GM21367 (cell line): ENCODE results near the gene SSBP3.
"Not testable (repeated sequence)": the region's sequence is repeated elsewhere in the genome, so short reads cannot be mapped to it uniquely, and the experiment has no call there.

Experiments used
- ATAC-seq: cut with Tn5 transposase; IDR thresholded peaks from one replicate; pipeline ENCODE4 v1.9.1; 2021; ENCODE audit not compliant: unreplicated experiment

Gene SSBP3

DNA sequence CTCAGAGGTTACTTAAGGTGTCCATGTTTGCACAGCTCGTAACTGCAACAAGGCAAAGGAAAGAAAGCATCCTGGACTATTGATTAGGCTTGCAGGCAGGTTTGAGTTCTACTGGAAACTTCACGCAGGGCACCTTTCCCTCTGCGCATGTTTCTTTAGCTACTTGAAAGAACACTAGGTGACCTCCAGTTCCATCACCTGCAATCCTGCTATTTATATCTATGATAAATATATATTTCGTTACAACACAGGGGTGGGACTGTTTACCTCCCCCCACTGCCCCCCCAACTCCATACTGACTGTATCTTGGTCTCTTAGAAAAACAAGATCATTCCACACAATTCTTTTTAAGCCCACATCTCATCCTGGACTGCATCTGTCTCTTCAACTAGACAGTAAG lies 12.1 kb downstream of the SSBP3 start:
- ATAC-seq, result no peak

DNA sequence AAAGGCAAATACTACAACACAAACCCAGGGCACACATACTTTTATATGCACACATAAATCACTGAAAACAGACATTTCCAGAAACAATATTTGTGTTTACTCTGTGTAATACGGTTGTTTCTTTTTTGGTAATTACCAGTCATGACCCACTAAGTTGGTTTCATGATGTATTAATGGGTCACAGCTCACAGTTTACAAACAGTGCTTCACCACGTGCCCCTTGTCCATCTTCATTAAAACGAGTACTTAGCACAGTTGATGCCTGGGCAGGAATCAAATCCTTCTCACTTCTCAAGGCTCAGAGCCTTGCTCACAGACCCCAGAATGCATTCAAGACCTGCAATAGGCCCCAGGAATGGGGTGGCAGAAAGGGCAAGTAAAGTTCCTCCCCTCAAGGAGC lies 13.8 kb downstream of the SSBP3 start:
- no peak for ATAC-seq

DNA sequence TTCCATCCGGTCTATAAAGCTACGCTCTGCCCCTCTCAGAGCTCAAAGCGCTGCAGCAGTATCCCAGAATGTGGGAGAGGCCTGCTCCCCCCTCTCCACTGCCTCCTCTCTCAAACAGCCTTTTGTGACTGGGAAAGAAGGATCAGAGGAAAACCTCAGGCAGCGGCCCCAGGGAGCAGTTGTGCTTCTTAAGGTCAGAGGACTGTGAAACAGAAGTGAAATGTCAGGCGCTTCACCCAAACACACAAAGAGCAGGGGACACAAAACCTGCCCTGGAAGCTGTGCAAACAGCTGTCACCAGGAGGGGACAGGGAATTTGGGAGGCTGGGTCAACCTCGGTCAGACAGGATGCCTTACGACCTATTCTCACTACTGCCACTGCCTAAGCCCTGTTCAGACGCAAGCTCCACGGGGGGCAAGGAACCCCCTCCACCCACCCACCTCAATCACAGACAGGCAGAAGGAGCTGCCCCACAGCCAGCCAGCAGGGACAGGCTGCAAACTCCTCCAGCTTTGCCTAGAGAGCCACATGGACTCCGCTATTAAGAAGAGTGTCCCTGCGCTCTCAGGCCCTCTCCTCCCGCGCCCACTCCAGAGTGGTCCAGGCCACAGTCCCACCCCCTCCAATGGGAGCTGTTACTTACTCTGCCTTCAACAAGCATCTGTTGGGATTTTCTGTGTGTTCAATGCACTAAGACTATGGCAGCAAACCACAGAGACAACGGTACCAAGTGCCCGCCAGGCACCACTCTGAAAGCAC lies 14.6 kb downstream of the SSBP3 start:
- no peak for ATAC-seq

DNA sequence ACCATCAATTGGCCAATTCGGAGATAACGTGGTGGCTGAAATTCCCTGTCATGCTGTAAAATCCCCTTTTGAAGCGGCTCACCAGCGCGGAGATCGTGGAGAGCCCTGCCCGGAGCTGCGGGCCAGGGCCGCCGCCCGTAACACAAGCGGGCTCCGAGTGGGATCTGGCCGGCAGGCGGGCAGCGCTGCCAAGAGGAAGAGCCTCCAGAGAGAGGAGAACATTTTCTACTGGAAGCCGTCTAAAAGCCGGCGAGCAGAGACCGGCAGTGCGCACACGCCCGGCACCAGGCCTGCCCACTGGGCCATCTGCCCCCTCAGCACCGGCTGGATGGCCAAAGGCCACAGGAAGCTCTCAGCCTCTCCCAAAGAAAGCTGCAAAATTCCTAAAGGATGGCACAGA lies 15.5 kb downstream of the SSBP3 start:
- ATAC-seq, result no peak

DNA sequence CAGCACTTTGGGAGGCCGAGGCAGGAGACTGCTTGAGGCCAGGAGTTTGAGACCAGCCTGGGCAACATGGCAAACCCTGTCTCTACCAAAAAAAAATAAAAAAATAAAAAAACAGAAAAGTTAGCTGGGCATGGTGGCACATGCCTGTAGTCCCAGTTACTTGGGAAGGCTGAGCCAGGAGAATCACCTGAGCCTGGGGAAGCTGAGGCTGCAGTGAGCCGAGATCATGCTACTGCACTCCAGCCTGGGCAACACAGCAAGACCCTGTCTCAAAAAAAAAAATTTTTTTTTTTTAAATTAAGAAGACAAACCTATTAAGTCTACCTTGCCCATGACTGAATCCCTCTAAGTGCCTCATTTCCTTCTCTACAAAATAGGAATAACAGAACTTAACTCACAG lies 16.6 kb downstream of the SSBP3 start:
- not testable (repeated sequence) for ATAC-seq

DNA sequence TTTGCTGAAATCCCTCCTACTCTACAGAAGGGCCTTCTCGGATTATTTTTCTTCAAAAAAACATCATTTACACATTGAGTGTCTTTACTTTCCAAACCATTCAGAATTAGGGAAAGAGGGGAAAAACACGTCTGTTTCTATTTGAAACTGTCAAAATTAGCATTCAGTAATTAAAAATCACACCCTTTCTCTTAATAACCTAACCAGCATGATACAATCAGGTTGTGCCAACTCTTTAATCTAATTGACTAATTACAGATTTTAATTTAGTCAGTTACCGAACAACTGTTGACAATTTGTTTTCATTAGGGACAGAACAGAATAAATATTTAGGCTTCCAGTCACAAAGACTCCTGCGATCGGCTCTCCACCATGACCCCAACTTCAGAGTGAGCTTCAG lies 18.8 kb downstream of the SSBP3 start:
- no peak for ATAC-seq

DNA sequence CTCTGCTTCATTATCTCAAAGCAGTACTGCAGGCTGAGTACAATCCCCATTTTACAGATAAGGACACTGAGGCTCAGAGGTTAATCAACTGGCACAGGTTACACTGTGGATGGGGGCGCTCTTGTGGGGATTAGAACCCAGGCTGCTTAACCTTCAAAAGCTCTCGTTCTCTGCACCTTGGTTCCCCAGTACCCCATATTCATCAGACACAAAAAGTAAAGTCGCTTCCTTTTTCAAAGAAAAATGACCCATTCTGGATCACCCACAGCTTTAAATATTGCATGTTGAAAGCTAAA lies 20.5 kb downstream of the SSBP3 start:
- ATAC-seq, result no peak

DNA sequence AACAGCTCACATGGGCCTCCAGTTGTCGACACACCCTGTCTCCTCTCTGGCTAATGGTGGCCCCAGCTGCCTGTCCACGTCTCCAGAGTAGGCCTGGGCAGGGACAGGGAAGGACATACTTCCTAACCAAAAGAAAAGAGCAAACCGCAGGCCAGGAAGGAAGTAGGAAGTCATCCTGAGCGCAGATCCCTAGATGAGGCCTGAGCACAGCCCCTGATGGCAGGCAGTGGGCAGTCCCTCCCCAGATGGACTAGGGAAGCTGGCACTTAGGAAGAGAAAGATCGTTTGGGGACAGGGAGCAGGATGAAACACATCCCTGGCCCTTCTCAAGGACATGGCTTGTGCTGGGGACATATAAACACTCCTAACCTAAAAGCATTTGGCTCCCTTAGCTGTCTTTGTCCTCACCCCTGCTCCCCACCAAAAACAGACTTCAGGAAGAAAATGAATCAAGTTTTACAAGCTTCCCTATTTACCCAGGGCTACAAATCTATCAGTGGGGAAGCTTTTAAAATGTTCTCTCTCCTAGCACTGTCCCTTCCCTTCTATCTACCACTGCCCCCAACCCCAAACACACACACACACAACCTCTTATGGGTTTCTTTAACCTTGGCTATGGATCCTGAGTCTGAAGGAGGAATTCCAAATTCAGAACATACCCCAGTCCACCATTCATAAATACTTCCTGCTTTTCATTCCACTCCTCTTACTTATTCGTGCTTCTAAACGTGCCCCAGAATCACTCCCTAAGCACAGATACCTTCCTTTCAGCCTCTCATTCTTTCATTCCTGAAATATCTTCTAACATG lies 21.1 kb downstream of the SSBP3 start:
- no peak for ATAC-seq

DNA sequence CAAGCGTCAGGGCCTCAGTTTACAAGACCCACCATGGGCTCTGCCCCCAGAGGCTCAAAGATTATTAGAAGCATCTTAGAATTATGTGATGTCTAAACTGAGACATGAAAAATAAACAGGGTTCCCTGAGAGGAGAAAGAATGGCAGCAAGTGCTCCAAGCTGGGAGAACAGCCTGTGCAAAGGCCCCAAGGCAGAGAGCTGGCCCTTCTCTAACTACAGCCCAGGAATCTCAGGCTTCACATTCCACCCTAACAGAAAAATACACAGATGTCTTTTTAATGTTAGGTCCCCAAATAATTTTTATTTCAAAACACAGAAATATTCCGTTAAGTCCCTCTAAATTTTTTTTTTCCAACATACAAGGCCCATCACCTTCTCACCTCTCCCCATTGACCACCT lies 21.7 kb downstream of the SSBP3 start:
- no peak for ATAC-seq

DNA sequence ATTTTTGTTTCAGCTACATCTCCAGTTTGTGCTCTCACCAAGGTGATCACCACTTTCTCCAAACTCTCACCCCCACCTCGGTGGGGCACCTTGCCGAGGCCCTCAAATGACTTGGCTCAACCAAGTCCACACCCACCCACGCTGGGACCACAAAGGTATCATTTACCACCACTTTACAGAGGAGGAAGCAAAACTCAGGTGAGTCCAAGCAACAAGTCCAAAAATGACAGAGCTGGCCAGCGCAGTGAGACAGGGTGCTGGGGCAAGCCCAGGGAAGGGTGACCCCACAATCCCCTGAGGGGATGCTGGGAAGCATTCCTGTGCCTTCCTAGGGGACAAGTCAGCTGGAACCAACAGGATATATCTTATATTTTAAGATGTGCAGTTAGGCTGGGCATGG lies 24.7 kb downstream of the SSBP3 start:
- no peak for ATAC-seq

DNA sequence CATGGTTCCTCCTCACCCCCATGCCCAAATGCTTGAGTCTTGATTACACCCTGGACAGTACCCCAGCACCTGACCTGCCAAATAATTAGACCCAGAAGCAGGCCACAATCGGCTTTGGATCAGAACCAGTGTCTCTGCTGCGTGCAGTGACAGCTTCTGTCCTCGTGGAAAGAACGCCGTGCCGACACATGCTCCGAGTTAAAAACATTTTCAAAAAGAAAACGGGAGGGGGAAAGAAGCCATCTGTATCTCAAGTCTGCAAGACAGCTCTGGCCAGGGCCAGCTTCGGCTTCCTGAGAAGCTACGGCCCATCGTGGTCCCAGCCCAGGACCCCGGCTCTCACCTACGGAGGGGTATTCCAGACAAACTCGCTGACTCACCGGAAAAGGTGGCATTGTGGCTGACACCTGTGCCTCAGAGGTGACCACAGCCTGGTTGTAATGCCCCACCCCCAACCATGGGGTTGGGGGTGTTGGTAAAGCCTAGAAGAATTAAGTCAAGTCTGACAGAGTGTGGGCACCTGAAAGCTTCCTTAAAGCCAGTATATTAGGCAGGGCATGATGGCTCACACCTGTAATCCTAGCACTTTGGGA lies 25.8 kb downstream of the SSBP3 start:
- ATAC-seq, result no peak

DNA sequence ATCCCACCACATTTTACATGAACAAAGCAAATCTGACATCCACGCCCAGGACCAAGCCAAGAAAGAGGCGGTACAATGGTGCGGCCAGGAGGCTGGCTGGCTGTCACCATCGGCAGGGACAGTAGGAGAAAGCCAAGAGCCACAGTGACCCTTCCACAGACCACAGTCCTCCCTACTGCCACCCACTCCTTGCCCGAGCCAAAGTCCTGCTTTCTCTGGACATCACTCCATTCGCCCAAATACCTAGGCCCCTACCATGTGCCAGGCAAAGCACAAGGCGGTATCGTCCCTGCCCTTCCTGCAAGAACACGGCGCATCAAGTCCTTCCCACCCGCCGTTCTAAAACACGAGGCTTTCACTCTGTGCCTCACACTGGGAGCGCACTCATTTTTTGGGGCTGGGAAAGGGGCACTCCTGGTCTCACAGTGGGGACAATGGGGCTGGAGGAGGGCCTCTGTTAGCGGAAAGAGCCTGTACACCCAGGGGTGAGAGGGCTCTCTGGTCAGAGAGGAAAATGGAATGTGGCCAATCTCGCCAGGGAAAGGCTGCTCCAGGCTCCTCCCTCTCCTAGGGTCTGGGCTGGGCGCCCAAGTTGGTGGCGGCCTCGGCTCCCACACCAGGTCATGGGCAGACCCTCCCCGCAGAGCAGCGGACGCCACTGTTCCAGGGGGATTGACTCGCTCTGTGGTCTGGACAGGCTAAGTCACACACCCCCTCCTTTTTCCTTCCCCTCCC lies 26.5 kb downstream of the SSBP3 start:
- no peak for ATAC-seq

DNA sequence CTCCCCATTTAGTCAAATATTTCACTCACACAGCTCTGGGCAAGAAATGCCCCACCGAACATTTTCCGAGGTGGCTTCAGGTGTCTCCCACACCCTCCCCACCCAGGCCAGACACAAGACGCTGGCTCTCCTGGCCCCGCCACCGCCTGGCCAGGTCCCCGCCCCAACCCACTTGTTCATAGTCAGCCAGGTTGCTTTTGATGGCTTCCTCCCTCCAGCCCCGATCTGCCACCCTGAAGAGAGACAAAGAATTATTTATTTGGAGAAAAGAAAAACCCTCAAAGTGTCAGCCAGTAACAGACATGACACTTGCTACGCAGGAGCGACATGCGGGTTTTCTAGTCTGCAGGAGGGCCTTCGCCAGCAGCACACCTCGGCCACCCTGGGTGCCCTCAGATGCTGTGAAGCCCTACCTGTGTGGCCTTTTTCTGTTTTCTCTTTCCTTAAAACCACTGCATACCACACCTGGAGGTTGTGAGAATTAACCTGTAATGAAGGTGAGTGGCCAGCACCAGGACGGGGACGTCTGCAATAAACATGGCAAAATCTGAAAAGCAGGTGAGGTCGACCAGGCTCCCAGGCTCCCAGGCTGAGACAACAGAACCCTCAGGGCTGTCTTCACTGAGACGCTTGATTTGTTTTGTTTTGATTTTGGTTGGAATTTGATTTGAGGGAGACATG lies 27.2 kb downstream of the SSBP3 start:
- ATAC-seq, result no peak

DNA sequence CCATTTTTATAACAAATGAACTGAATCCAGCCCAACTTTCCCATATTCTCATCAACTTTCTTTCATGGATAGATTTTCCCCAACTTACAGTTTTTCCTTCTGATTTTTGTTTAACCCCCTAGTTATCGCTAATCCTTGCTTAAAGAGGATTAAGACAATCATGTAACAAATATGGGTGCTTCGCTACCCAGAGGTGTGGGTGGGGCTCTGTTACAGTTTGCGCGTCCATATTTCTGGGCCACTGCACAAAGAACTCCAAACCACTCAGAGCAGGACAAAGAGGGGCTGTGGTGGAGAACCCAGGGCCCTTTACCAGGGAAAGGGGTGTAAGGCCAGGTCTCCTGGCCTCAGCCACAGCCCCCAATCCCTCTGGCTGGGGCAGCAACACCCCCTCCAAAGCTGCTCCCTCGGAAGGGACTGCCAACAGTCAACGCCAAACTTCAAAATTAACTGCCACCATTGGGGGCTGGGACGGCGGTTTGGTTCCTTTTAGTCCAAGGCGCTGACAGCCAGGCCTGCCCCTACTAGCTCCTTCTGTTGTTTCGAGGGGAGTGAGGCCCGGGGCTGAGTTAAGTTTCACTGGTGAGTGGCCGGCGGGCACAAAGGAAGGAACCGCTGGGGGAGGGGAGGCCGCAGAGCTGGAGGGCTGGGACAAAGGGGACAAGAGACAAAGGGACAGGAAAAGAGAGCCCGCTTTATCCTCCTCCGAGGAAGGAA lies 27.9 kb downstream of the SSBP3 start:
- ATAC-seq, result no peak

DNA sequence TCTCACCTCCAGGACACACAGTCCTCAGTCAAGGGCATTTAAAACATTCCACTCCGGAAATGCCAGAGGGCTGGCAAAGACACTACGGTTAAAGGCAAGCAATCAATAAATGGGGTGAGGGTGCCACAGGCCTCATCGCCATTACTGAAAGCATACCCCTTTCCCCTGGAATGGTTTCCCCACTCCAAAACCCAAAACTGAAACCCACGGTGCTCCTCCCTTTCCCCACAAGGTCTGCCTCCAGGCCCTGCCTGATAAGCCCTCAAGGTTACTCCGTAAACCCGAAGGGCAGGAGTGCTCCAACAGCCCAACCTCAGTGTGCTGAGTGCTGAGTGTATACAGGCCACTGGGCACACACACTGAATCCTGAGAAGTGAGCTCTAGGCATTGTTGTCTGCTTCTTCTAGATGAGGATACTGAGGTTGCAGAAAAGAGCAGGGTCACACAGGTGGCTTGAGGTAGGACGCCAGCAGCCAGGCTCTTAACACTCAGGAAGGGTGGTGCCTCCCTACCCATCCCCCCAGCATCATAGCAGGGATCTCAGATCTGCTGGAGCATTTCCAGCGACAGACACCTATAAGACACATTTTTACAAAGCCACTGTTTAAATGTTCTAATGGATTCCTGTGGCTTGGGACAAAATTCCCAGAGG lies 29.0 kb downstream of the SSBP3 start:
- ATAC-seq, result peak; percentile 10

DNA sequence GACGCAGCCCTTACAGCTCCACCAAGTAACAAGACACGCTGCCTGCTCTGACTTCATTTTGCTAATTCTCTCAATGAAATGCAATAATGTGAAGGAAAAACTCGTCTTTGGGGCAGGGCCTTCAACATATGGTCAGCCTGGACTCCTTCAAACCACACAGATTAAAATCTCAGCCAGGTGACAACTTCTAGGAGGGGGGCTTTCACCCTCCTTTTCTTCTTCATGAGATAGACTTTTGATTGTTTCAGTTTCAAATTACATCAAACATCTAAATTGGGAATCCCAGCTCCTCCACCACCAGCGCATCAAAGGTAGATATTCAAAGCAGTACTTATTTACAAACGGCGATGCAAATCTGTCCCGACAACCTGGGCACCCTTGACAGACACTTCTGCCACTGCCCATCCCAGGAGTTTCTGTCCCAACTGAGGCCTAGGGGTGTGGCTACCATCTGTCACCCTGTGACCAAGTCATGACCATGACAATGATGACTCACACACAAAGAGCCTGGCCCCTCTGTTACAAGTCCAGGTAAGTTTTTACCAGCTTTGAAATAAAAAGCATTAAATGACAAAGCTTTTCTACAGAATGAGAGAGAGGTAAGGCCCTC lies 29.7 kb downstream of the SSBP3 start:
- ATAC-seq, result peak; percentile 37

DNA sequence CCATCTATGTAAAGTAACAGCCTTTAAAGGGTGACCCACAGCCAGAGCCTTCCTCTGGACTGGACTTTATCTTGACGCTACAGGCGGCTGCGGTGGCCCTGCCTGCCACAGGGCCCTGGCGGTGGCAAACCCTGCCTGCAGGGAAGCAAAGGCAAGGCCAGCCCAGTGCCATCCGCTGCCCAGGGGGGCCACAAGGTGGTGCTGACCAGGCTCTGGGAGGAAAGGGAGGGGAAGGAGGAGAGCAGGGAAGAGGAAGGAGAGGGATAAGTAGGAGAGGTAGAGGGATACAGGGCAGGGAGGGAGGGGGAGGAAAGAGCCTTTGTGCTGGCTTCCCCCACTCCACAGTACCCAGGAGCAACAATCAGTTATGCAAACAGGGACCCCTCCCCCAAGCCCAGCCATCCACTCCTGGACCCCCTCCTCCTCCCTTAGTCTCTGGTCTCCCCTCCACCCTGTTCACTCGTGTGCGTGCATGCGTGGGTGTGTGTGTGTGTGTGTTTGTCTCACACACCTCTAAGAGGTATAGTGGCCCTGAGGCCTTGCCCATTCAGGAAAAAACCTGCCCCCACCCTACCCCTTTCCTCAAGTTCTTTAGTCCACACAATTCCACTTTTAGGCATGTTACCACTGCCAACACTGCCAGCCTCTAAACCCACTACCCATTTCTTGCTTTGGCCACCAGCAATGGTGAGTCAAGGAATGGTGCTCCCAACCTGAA lies 30.3 kb downstream of the SSBP3 start:
- no peak for ATAC-seq

DNA sequence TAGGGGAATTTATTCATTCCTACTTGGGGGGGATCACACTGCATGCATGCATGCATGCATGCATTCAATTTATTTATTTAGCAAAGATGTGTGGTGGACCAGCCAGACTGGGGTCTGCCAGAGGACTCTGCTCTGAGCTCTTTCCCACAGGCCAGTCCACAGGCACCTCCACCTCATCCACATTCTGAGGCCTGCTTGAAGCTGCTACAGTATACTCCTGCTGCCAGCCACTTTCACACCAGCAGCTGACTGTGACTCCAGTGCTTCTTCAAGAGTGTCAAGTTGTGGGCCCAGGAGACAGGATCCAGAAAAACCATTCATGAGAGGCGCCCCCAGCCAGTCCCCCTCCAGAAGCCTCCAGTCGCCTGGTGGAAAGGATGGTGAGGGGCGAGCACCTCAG lies 30.9 kb downstream of the SSBP3 start:
- no peak for ATAC-seq

DNA sequence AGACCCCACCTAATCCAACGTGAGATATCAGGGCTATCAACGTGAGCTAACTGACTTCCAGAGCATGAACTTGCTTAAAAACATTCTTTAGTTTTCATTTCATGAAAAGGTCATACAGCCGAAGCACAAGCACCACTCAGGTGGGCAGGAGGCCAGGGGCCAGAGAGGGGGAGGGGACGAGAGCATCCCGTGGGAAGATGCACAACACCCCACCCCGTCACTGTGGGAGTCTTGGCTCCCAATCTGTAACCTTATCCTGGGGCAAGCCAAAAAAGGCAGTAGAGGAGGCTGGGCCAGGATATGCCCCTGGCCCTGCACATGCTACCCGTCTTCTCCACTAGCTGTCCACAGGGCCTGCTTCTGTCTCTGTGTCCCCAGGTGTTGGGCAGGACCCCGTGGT lies 31.4 kb downstream of the SSBP3 start:
- no peak for ATAC-seq
